ENCODE results near the gene GPA33.
"Not testable (repeated sequence)": the region's sequence is repeated elsewhere in the genome, so short reads cannot be mapped to it uniquely, and the experiment has no call there.

GPA33 gene

DNA sequence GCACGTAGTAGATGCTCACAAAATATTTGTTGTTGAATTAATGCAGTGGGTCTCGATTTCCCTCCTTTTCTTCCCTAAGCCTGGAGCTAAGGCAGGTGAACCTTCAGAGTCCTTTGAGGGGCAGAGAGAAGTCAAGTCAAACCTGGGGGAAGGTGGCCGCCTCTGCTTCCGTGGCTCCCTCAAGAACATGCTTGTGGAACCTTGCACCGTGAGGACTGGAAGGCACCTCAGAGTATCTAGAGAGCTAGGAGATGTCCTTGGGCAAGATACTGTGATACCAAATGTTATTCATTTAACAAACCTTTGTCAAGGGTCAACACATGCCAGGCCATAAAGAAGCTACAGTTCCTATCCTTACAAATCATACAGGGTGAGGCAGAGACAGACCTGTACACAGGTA lies 38.3 kb downstream of the GPA33 start:
- TF ChIP-seq ZFP3 (CRISPR knock-in tag; IDR thresholded peaks at IDR 0.05) (no peak), ZNF565 (CRISPR knock-in tag; conservative IDR thresholded peaks at IDR 0.05; ENCODE audit: low read depth) (no peak), BACH2 (CRISPR knock-in tag; IDR thresholded peaks at IDR 0.05; ENCODE audit: borderline replicate concordance) (no peak), GLIS3 (CRISPR knock-in tag; IDR thresholded peaks at IDR 0.05) (no peak), ZNF70 (CRISPR knock-in tag; IDR thresholded peaks at IDR 0.05) (no peak), ARNTL (CRISPR knock-in tag; IDR thresholded peaks at IDR 0.05; ENCODE audit: borderline replicate concordance, low read depth) (no peak), TOX (CRISPR knock-in tag; IDR thresholded peaks at IDR 0.05; ENCODE audit: borderline replicate concordance) (no peak), RARB (CRISPR knock-in tag; IDR thresholded peaks at IDR 0.05) (no peak), ZC3H10 (CRISPR knock-in tag; IDR thresholded peaks at IDR 0.05) (no peak), ISL1 (CRISPR knock-in tag; IDR thresholded peaks at IDR 0.05) (no peak), TCF4 (CRISPR knock-in tag; IDR thresholded peaks at IDR 0.05; ENCODE audit: borderline replicate concordance) (no peak), ESRRG (CRISPR knock-in tag; IDR thresholded peaks at IDR 0.05) (no peak), CSDC2 (CRISPR knock-in tag; IDR thresholded peaks at IDR 0.05) (no peak)
- TF ChIP-seq, protein P1, sequence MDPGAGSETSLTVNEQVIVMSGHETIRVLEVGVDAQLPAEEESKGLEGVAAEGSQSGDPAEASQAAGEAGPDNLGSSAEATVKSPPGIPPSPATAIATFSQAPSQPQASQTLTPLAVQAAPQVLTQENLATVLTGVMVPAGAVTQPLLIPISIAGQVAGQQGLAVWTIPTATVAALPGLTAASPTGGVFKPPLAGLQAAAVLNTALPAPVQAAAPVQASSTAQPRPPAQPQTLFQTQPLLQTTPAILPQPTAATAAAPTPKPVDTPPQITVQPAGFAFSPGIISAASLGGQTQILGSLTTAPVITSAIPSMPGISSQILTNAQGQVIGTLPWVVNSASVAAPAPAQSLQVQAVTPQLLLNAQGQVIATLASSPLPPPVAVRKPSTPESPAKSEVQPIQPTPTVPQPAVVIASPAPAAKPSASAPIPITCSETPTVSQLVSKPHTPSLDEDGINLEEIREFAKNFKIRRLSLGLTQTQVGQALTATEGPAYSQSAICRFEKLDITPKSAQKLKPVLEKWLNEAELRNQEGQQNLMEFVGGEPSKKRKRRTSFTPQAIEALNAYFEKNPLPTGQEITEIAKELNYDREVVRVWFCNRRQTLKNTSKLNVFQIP (CRISPR knock-in tag; IDR thresholded peaks at IDR 0.05; ENCODE audit: borderline replicate concordance, low read depth), result no peak
- TF ChIP-seq, protein P2, sequence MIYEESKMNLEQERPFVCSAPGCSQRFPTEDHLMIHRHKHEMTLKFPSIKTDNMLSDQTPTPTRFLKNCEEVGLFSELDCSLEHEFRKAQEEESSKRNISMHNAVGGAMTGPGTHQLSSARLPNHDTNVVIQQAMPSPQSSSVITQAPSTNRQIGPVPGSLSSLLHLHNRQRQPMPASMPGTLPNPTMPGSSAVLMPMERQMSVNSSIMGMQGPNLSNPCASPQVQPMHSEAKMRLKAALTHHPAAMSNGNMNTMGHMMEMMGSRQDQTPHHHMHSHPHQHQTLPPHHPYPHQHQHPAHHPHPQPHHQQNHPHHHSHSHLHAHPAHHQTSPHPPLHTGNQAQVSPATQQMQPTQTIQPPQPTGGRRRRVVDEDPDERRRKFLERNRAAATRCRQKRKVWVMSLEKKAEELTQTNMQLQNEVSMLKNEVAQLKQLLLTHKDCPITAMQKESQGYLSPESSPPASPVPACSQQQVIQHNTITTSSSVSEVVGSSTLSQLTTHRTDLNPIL (CRISPR knock-in tag; IDR thresholded peaks at IDR 0.05; ENCODE audit: low read depth), result no peak
- TF ChIP-seq, protein P3, sequence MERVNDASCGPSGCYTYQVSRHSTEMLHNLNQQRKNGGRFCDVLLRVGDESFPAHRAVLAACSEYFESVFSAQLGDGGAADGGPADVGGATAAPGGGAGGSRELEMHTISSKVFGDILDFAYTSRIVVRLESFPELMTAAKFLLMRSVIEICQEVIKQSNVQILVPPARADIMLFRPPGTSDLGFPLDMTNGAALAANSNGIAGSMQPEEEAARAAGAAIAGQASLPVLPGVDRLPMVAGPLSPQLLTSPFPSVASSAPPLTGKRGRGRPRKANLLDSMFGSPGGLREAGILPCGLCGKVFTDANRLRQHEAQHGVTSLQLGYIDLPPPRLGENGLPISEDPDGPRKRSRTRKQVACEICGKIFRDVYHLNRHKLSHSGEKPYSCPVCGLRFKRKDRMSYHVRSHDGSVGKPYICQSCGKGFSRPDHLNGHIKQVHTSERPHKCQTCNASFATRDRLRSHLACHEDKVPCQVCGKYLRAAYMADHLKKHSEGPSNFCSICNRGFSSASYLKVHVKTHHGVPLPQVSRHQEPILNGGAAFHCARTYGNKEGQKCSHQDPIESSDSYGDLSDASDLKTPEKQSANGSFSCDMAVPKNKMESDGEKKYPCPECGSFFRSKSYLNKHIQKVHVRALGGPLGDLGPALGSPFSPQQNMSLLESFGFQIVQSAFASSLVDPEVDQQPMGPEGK (CRISPR knock-in tag; IDR thresholded peaks at IDR 0.05; ENCODE audit: borderline replicate concordance), result no peak
- TF ChIP-seq, protein P4, sequence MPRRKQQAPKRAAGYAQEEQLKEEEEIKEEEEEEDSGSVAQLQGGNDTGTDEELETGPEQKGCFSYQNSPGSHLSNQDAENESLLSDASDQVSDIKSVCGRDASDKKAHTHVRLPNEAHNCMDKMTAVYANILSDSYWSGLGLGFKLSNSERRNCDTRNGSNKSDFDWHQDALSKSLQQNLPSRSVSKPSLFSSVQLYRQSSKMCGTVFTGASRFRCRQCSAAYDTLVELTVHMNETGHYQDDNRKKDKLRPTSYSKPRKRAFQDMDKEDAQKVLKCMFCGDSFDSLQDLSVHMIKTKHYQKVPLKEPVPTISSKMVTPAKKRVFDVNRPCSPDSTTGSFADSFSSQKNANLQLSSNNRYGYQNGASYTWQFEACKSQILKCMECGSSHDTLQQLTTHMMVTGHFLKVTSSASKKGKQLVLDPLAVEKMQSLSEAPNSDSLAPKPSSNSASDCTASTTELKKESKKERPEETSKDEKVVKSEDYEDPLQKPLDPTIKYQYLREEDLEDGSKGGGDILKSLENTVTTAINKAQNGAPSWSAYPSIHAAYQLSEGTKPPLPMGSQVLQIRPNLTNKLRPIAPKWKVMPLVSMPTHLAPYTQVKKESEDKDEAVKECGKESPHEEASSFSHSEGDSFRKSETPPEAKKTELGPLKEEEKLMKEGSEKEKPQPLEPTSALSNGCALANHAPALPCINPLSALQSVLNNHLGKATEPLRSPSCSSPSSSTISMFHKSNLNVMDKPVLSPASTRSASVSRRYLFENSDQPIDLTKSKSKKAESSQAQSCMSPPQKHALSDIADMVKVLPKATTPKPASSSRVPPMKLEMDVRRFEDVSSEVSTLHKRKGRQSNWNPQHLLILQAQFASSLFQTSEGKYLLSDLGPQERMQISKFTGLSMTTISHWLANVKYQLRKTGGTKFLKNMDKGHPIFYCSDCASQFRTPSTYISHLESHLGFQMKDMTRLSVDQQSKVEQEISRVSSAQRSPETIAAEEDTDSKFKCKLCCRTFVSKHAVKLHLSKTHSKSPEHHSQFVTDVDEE (CRISPR knock-in tag; IDR thresholded peaks at IDR 0.05), result no peak
- ATAC-seq, result no peak

DNA sequence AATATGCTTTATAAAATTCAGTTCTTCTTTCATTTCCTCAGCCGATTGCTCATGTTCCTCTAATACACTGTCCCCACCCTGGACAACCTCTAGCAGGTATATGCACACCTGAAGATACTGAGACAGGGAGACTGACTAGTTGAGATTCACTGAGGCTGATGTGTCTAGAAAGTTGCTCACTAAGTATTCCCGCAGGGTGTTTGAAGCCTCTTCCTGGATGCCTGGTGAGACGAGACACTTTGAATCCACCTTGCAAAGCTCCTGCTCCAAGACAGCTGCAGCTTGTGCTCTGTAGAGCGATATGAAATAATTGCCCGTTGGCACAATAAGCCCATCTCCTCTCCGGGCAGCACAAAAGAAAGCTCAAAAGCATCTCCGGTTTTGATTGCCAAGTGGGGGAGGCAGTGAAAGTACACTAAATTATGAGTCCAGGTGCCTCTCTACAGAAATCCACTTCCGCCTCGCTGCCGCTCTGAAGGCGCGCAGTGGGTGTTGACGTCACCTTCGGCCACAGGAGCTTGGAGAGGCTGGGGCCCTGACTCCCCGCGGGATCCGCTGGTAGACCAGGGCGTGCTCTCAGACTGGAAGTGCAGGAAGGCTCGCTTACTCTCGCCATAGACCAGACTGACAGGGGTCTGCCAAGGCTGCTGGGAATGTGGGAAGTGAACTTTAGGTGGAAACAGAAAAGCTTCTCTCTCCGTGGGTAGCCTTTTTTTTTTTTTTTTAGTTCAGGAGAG lies 46.3 kb downstream of the GPA33 start:
- TF ChIP-seq CSDC2 (CRISPR knock-in tag; IDR thresholded peaks at IDR 0.05), result no peak
- no peak for TF ChIP-seq OSR1 (CRISPR knock-in tag; IDR thresholded peaks at IDR 0.05)
- TF ChIP-seq RARB (CRISPR knock-in tag; IDR thresholded peaks at IDR 0.05), result no peak
- TF ChIP-seq, protein P1 (CRISPR knock-in tag; IDR thresholded peaks at IDR 0.05; ENCODE audit: borderline replicate concordance, low read depth), result no peak
- TF ChIP-seq GLIS3 (CRISPR knock-in tag; IDR thresholded peaks at IDR 0.05), result no peak
- peak; percentile 90 for ATAC-seq

DNA sequence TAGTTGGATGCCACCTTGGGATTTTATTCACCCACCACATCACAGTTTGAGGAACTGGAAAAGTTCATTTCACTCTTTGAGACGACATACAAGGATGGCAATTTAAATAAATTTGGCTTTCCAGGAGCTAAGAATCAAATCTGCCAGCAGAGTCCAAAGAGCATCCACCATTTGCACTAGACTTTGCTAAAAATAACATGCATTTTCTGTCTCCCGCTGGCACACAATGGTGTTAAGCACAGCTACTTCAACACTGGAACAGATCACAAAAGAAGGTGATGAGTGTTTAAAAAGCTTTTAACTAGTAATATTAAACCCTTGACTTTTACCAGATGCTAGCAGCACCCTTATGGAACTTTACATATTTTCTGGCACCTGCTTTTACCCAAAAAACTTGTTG lies 56.5 kb downstream of the GPA33 start:
- no peak for ATAC-seq
- TF ChIP-seq ZFP3 (CRISPR knock-in tag; IDR thresholded peaks at IDR 0.05) (no peak), BACH2 (CRISPR knock-in tag; IDR thresholded peaks at IDR 0.05; ENCODE audit: borderline replicate concordance) (no peak), ZNF565 (CRISPR knock-in tag; conservative IDR thresholded peaks at IDR 0.05; ENCODE audit: low read depth) (no peak), ISL1 (CRISPR knock-in tag; IDR thresholded peaks at IDR 0.05) (no peak), TCF4 (CRISPR knock-in tag; IDR thresholded peaks at IDR 0.05; ENCODE audit: borderline replicate concordance) (no peak), TOX (CRISPR knock-in tag; IDR thresholded peaks at IDR 0.05; ENCODE audit: borderline replicate concordance) (no peak), PPARA (CRISPR knock-in tag; IDR thresholded peaks at IDR 0.05; ENCODE audit: borderline replicate concordance) (no peak), ZNF8 (CRISPR knock-in tag; IDR thresholded peaks at IDR 0.05) (no peak), ZFP30 (CRISPR knock-in tag; IDR thresholded peaks at IDR 0.05) (no peak), CSDC2 (CRISPR knock-in tag; IDR thresholded peaks at IDR 0.05) (no peak)
- TF ChIP-seq, protein P4 (CRISPR knock-in tag; IDR thresholded peaks at IDR 0.05), result no peak

DNA sequence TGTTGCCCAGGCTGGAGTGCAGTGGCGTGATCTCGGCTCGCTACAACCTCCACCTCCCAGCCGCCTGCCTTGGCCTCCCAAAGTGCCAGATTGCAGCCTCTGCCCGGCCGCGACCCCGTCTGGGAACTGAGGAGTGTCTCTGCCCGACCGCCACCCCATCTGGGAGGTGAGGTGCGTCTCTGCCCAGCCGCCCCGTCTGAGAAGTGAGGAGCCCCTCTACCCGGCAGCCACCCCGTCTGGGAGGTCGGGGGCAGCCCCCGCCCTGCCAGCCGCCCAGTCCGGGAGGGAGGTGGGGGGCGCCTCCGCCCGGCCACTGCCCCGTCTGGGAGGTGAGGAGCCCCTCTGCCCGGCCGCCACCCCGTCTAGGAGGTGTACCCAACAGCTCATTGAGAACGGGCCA lies 60.6 kb downstream of the GPA33 start:
- not testable (repeated sequence) for ATAC-seq
